Choroid plexus epithelial cell (primary cell): ENCODE results near the gene ASPSCR1.

Experiments used
- DNase-seq: peaks from one replicate; pipeline ENCODE4 v3.0.0-alpha.2; 2010; ENCODE audit warnings: low read depth
- H3K4me3 ChIP-seq: 2 replicates; pipeline ENCODE4 v1.5.1; 2011; ENCODE audit warnings: low read depth, mild to moderate bottlenecking, control low read depth, low read length, moderate library complexity
- CTCF ChIP-seq: conservative IDR thresholded peaks from 2 replicates; pipeline ENCODE4 v1.5.1; 2011; ENCODE audit warnings: low read depth, mild to moderate bottlenecking, control low read depth, inconsistent platforms, low read length, moderate library complexity

Gene ASPSCR1

GRCh38 chr17:81931189-81931556, 46.3 kb upstream of the ASPSCR1 start:
- no peak overlapping the region for H3K4me3 ChIP-seq
- TF ChIP-seq CTCF: no peak
- no peak for DNase-seq

GRCh38 chr17:81931557-81932332, 45.7 kb upstream of the ASPSCR1 start:
- no peak for DNase-seq
- no peak for TF ChIP-seq CTCF
- H3K4me3 ChIP-seq: no peak overlapping the region

- TF ChIP-seq CTCF: no peak
- no peak for DNase-seq
- H3K4me3 ChIP-seq: no peak overlapping the region
These were observed 45.0 kb upstream of the ASPSCR1 start for GRCh38 chr17:81932333-81932983.

- no peak overlapping the region for H3K4me3 ChIP-seq
- TF ChIP-seq CTCF: no peak
- DNase-seq: no peak
These were observed 44.2 kb upstream of the ASPSCR1 start for GRCh38 chr17:81933178-81933699.

- H3K4me3 ChIP-seq: no peak overlapping the region
- DNase-seq: no peak
These were observed 43.2 kb upstream of the ASPSCR1 start for GRCh38 chr17:81934098-81934757.

More at GRCh38 chr17:81934098-81934757, 43.2 kb upstream of the ASPSCR1 start:
- TF ChIP-seq CTCF: no peak
